Stimulated activated memory B cell treated with anti-CD40 and anti-IgM and Interleukin-4, amounts not matched to agents 10 μg/mL and 1 μg/mL and 100 μg/mL, for 72 hours (primary cell): ENCODE data around the gene SYCN.

Experiments
- ATAC-seq: fragments of 150-1000 bp; cut with Tn5 transposase; 2 replicates; pipeline ENCODE4 v1.10.0; 2021
- H3K27ac Mint-ChIP-seq: one replicate; pipeline ENCODE4 v1.8.0; 2022; ENCODE audit warnings: mild to moderate bottlenecking, mixed read lengths
- H3K27me3 Mint-ChIP-seq: one replicate; pipeline ENCODE4 v1.8.0; 2022; ENCODE audit warnings: mixed read lengths
- H3K36me3 Mint-ChIP-seq: one replicate; pipeline ENCODE4 v1.8.0; 2022; ENCODE audit warnings: mixed read lengths
- H3K4me1 Mint-ChIP-seq: one replicate; pipeline ENCODE4 v1.8.0; 2022; ENCODE audit warnings: mixed read lengths
- H3K4me3 Mint-ChIP-seq: one replicate; pipeline ENCODE4 v1.8.0; 2022; ENCODE audit warnings: mild to moderate bottlenecking, moderate library complexity, mixed read lengths
- H3K9me3 Mint-ChIP-seq: one replicate; pipeline ENCODE4 v1.8.0; 2022; ENCODE audit warnings: mixed read lengths

Gene SYCN

GRCh38 chr19:39190768-39191167 is 13.3 kb downstream of the SYCN start:
- Mint-ChIP-seq H3K36me3 (no peaks in the 10 kb centered on the region), H3K27ac (no peak overlapping the region), H3K27me3 (peaks cover 71% of the 10 kb centered on the region), H3K4me3 (no peak overlapping the region), H3K4me1 (peaks cover 8% of the 10 kb centered on the region), H3K9me3 (peaks cover 3% of the 10 kb centered on the region)
- ATAC-seq, result no peak

- Mint-ChIP-seq H3K27me3 (peaks cover 57% of the 10 kb centered on the region), H3K9me3 (peaks cover 3% of the 10 kb centered on the region), H3K27ac (no peak overlapping the region), H3K36me3 (no peaks in the 10 kb centered on the region), H3K4me1 (no peaks in the 10 kb centered on the region), H3K4me3 (no peak overlapping the region)
- ATAC-seq, result no peak
These were observed 15.1 kb downstream of the SYCN start for GRCh38 chr19:39188960-39189359.

- peak; percentile 39 for ATAC-seq
- Mint-ChIP-seq H3K9me3 (peaks cover 3% of the 10 kb centered on the region), H3K4me1 (no peaks in the 10 kb centered on the region), H3K27ac (no peak overlapping the region), H3K36me3 (no peaks in the 10 kb centered on the region), H3K27me3 (peaks cover 43% of the 10 kb centered on the region), H3K4me3 (no peak overlapping the region)
These were observed 16.5 kb downstream of the SYCN start for GRCh38 chr19:39187552-39187943.

- H3K36me3 Mint-ChIP-seq, result peaks cover 6% of the 10 kb centered on the region
These were observed 17.7 kb downstream of the SYCN start for GRCh38 chr19:39186391-39186790.

GRCh38 chr19:39183104-39183503 is 21.0 kb downstream of the SYCN start:
- no peak for ATAC-seq
- H3K4me3 Mint-ChIP-seq, result no peak overlapping the region
- peaks cover 7% of the 10 kb centered on the region for H3K27me3 Mint-ChIP-seq
- H3K9me3 Mint-ChIP-seq, result peaks cover 3% of the 10 kb centered on the region
- no peak overlapping the region for H3K27ac Mint-ChIP-seq
- peaks cover 17% of the 10 kb centered on the region for H3K36me3 Mint-ChIP-seq
- no peaks in the 10 kb centered on the region for H3K4me1 Mint-ChIP-seq

More at GRCh38 chr19:39186391-39186790, 17.7 kb downstream of the SYCN start:
- no peaks in the 10 kb centered on the region for H3K4me1 Mint-ChIP-seq
- H3K9me3 Mint-ChIP-seq, result peaks cover 3% of the 10 kb centered on the region
- H3K27me3 Mint-ChIP-seq, result peaks cover 31% of the 10 kb centered on the region
- no peak overlapping the region for H3K27ac Mint-ChIP-seq
- no peak for ATAC-seq
- H3K4me3 Mint-ChIP-seq, result no peak overlapping the region

GRCh38 chr19:39182174-39182505 is 21.9 kb downstream of the SYCN start:
- no peaks in the 10 kb centered on the region for H3K4me1 Mint-ChIP-seq
- peaks cover under 1% of the 10 kb centered on the region for H3K9me3 Mint-ChIP-seq
- ATAC-seq, result no peak
- no peaks in the 10 kb centered on the region for H3K27me3 Mint-ChIP-seq
- H3K4me3 Mint-ChIP-seq, result no peak overlapping the region
- peaks cover 18% of the 10 kb centered on the region for H3K36me3 Mint-ChIP-seq
- H3K27ac Mint-ChIP-seq, result no peak overlapping the region

- Mint-ChIP-seq H3K4me3 (no peak overlapping the region), H3K27ac (no peak overlapping the region), H3K4me1 (no peaks in the 10 kb centered on the region), H3K27me3 (no peaks in the 10 kb centered on the region), H3K9me3 (no peaks in the 10 kb centered on the region), H3K36me3 (peaks cover 18% of the 10 kb centered on the region)
- no peak for ATAC-seq
These were observed 22.4 kb downstream of the SYCN start for GRCh38 chr19:39181500-39182173.

- Mint-ChIP-seq H3K9me3 (no peaks in the 10 kb centered on the region), H3K4me3 (no peak overlapping the region), H3K36me3 (peaks cover 22% of the 10 kb centered on the region), H3K27ac (no peak overlapping the region), H3K27me3 (no peaks in the 10 kb centered on the region), H3K4me1 (no peaks in the 10 kb centered on the region)
- ATAC-seq, result no peak
These were observed 23.3 kb downstream of the SYCN start for GRCh38 chr19:39180749-39181148.

GRCh38 chr19:39179754-39180153 is 24.3 kb downstream of the SYCN start:
- H3K4me1 Mint-ChIP-seq, result no peaks in the 10 kb centered on the region
- H3K27me3 Mint-ChIP-seq, result no peaks in the 10 kb centered on the region
- no peak for ATAC-seq
- H3K4me3 Mint-ChIP-seq, result no peak overlapping the region
- no peak overlapping the region for H3K27ac Mint-ChIP-seq
- H3K36me3 Mint-ChIP-seq, result peaks cover 24% of the 10 kb centered on the region
- H3K9me3 Mint-ChIP-seq, result no peaks in the 10 kb centered on the region

- Mint-ChIP-seq H3K4me1 (no peaks in the 10 kb centered on the region), H3K36me3 (peaks cover 34% of the 10 kb centered on the region), H3K9me3 (no peaks in the 10 kb centered on the region), H3K4me3 (no peak overlapping the region), H3K27ac (no peak overlapping the region), H3K27me3 (no peaks in the 10 kb centered on the region)
- ATAC-seq, result no peak
These were observed 25.6 kb downstream of the SYCN start for GRCh38 chr19:39178296-39179006.

GRCh38 chr19:39177736-39178135 is 26.3 kb downstream of the SYCN start:
- Mint-ChIP-seq H3K4me1 (no peaks in the 10 kb centered on the region), H3K27ac (no peak overlapping the region), H3K4me3 (no peak overlapping the region), H3K9me3 (no peaks in the 10 kb centered on the region), H3K27me3 (no peaks in the 10 kb centered on the region), H3K36me3 (peaks cover 36% of the 10 kb centered on the region)
- ATAC-seq, result no peak

GRCh38 chr19:39177110-39177699 is 26.9 kb downstream of the SYCN start:
- no peak for ATAC-seq
- Mint-ChIP-seq H3K27ac (no peak overlapping the region), H3K9me3 (no peaks in the 10 kb centered on the region), H3K4me3 (no peak overlapping the region), H3K4me1 (no peaks in the 10 kb centered on the region), H3K27me3 (no peaks in the 10 kb centered on the region), H3K36me3 (peaks cover 41% of the 10 kb centered on the region)

GRCh38 chr19:39175564-39175963 is 28.5 kb downstream of the SYCN start:
- no peak overlapping the region for H3K4me3 Mint-ChIP-seq
- no peaks in the 10 kb centered on the region for H3K27me3 Mint-ChIP-seq
- no peaks in the 10 kb centered on the region for H3K9me3 Mint-ChIP-seq
- H3K36me3 Mint-ChIP-seq, result peaks cover 36% of the 10 kb centered on the region
- no peak for ATAC-seq
- no peak overlapping the region for H3K27ac Mint-ChIP-seq
- H3K4me1 Mint-ChIP-seq, result no peaks in the 10 kb centered on the region

GRCh38 chr19:39174558-39175544 is 29.2 kb downstream of the SYCN start:
- H3K27me3 Mint-ChIP-seq, result no peaks in the 10 kb centered on the region
- ATAC-seq, result no peak
- peaks cover 40% of the 10 kb centered on the region for H3K36me3 Mint-ChIP-seq
- no peak overlapping the region for H3K4me3 Mint-ChIP-seq
- H3K9me3 Mint-ChIP-seq, result no peaks in the 10 kb centered on the region
- H3K4me1 Mint-ChIP-seq, result no peaks in the 10 kb centered on the region
- no peak overlapping the region for H3K27ac Mint-ChIP-seq

- Mint-ChIP-seq H3K36me3 (peaks cover 42% of the 10 kb centered on the region), H3K27me3 (no peaks in the 10 kb centered on the region)
- no peak for ATAC-seq
These were observed 29.9 kb downstream of the SYCN start for GRCh38 chr19:39174142-39174541.

More at GRCh38 chr19:39174142-39174541, 29.9 kb downstream of the SYCN start:
- H3K9me3 Mint-ChIP-seq, result no peaks in the 10 kb centered on the region
- H3K27ac Mint-ChIP-seq, result no peak overlapping the region
- H3K4me1 Mint-ChIP-seq, result no peaks in the 10 kb centered on the region
- H3K4me3 Mint-ChIP-seq, result no peak overlapping the region
